NCI-H526 (cell line): ENCODE measurements around the gene MTHFSD.

Experiments used
- DNase-seq, 2 experiments: peaks; one replicate each; lab custom pipeline; 2025; lab: John Stamatoyannopoulos, UW

The MTHFSD gene

GRCh38 chr16:86584071-86584685 is 29.1 kb upstream of the MTHFSD start:
- no peak for DNase-seq

- DNase-seq = no peak
Observed at GRCh38 chr16:86581458-86581857, 26.4 kb upstream of the MTHFSD start.

- no peak for DNase-seq
Observed at GRCh38 chr16:86580791-86581170, 25.7 kb upstream of the MTHFSD start.

- no peak for DNase-seq
Observed at GRCh38 chr16:86580063-86580790, 25.2 kb upstream of the MTHFSD start.

GRCh38 chr16:86579268-86580062 is 24.4 kb upstream of the MTHFSD start:
- no peak for DNase-seq

- DNase-seq = no peak
Observed at GRCh38 chr16:86578611-86579267, 23.7 kb upstream of the MTHFSD start.

- no peak for DNase-seq
Observed at GRCh38 chr16:86578061-86578599, 23.1 kb upstream of the MTHFSD start, which contains the start of gene FOXL1. Gene FOXL1, plus strand, starts transcription at chr16:86578549. Its CDS starts 175 bp downstream, at chr16:86578724.

GRCh38 chr16:86577314-86577971 is 22.4 kb upstream of the MTHFSD start:
- no peak for DNase-seq

GRCh38 chr16:86576591-86577313 is 21.7 kb upstream of the MTHFSD start:
- DNase-seq = no peak

GRCh38 chr16:86575754-86576557 is 20.9 kb upstream of the MTHFSD start:
- DNase-seq = peak in 1 of 2 experiments; percentile 68

GRCh38 chr16:86575095-86575685 is 20.2 kb upstream of the MTHFSD start:
- DNase-seq = no peak

GRCh38 chr16:86574646-86575045 is 19.6 kb upstream of the MTHFSD start:
- no peak for DNase-seq

GRCh38 chr16:86573646-86574508 is 18.8 kb upstream of the MTHFSD start:
- DNase-seq = no peak

- no peak for DNase-seq
Observed at GRCh38 chr16:86573215-86573614, 18.2 kb upstream of the MTHFSD start.

- no peak for DNase-seq
Observed at GRCh38 chr16:86572606-86573005, 17.6 kb upstream of the MTHFSD start.

GRCh38 chr16:86572041-86572521 is 17.0 kb upstream of the MTHFSD start:
- no peak for DNase-seq

GRCh38 chr16:86571530-86571915 is 16.5 kb upstream of the MTHFSD start:
- no peak for DNase-seq
